SK-N-MC (cell line): ENCODE data around the gene TAF4B.

Source experiments
- DNase-seq: peaks from one replicate; pipeline ENCODE4 v3.0.0-alpha.2; 2011; ENCODE audit warnings: low read depth, low spot score
- H3K27ac ChIP-seq: fragments of 200-600 bp; sonication (generic); 2 replicates; pipeline ENCODE4 v1.5.1; 2016; ENCODE audit warnings: mixed run types
- H3K36me3 ChIP-seq: fragments of 200-600 bp; sonication (generic); 2 replicates; pipeline ENCODE4 v1.6.1; 2017; ENCODE audit warnings: antibody characterized with exemption, low read length, mixed read lengths; ENCODE audit not compliant: insufficient read depth
- H3K4me3 ChIP-seq: fragments of 200-600 bp; sonication (generic); 2 replicates; pipeline ENCODE4 v1.5.1; 2016
- H3K9ac ChIP-seq: fragments of 200-600 bp; sonication (generic); 2 replicates; pipeline ENCODE4 v1.8.0; 2017; ENCODE audit warnings: mixed run types, mixed read lengths; ENCODE audit not compliant: insufficient read length
- H3K9me3 ChIP-seq: fragments of 200-600 bp; sonication (generic); 2 replicates; pipeline ENCODE4 v1.6.1; 2017; ENCODE audit warnings: low read depth, mild to moderate bottlenecking, antibody characterized with exemption, low read length, moderate library complexity, mixed read lengths
- EZH2 ChIP-seq: fragments of 200-600 bp; sonication (generic); IDR thresholded peaks from one replicate; pipeline ENCODE4 v1.6.1; 2017; ENCODE audit warnings: antibody characterized with exemption
- FOXP2 ChIP-seq: optimal IDR thresholded peaks from 2 replicates; pipeline ENCODE3; 2011; ENCODE audit warnings: mild to moderate bottlenecking, moderate library complexity; ENCODE audit not compliant: insufficient read depth; ENCODE audit errors: extremely low read length, control extremely low read depth
- POLR2AphosphoS5 ChIP-seq: IDR thresholded peaks from 2 replicates; pipeline ENCODE4 v1.6.1; 2012; ENCODE audit warnings: mild to moderate bottlenecking, low read depth, low read length, borderline replicate concordance

Gene TAF4B

GRCh38 chr18:26406854-26407517 lies 180.7 kb downstream of the TAF4B start:
- H3K9me3 ChIP-seq = no peaks in the 10 kb centered on the region
- DNase-seq = no peak
- TF ChIP-seq POLR2AphosphoS5 (no peak), FOXP2 (no peak), EZH2 (no peak)
- peak overlapping the region; percentile 35; the same call in 1 of the 2 replicates for H3K27ac ChIP-seq
- H3K4me3 ChIP-seq = peak overlapping the region; percentile 42
- no peak overlapping the region for H3K9ac ChIP-seq
- H3K36me3 ChIP-seq = no peaks in the 10 kb centered on the region

DNA sequence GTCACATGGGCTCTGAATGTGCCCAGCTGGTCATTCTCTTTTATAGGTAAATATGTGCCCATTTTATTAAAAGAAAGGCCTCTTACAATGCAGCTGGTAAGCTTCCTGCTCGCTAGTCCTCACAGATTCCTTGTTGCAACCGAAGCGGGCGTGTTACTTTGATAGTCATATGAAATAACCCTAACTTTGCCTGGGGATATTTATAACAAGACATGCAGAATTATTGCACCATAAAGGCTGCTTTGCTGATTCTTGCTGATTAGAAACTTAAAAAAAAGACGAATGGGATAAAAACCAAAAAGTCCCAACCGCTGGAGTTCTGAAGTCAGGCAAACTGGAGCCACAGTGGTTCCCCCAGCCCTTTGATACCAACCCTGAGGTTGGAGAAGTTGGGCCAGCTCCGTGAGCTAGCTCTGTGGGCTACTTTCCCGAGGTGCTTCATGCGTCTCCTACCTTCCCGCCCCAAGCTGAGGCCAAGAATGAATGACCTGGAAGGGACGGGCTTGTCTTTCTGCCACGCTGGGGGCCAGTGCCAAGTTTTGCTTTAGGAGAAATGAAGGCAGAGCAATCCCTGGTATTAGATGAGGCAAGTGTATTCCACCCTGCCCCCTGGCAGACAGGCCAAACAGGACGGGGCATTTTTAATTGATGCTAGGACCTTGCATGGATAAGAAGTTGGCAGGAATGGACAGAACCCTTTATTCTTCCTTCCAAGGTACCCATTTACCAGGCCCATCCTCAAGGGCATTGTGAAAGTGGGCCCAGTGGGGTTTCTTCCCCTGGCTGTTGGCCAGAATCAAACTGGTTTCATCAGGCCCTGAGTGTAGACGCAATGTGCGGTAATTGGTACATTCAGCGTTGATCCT lies 181.7 kb downstream of the TAF4B start:
- DNase-seq = peak; percentile 62
- no peak; the same call in 1 of the 2 replicates for TF ChIP-seq POLR2AphosphoS5
- TF ChIP-seq FOXP2 = no peak
- no peak for TF ChIP-seq EZH2
- H3K4me3 ChIP-seq = peak overlapping the region; percentile 42
- H3K27ac ChIP-seq = peak overlapping the region; percentile 35
- no peak overlapping the region for H3K9ac ChIP-seq
- H3K36me3 ChIP-seq = no peaks in the 10 kb centered on the region
- no peaks in the 10 kb centered on the region for H3K9me3 ChIP-seq

DNA sequence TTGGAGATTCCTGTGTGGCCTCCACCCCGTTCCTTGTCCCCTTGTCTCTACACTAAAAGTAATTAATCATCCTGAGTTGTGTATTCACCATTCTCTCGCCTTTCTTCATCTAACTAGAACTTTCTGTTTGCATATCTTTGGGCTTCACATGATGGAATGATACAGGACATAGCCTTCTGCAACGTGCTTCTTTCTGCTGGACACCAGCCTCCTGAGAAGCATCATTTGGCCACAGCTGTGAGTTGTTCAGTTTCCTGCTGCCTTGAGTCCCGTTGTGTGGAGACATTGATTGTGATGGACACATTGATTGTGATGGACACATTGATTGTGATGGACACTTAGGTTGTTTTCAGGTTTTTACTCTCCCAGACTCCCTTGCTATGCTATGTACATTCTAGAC lies 182.8 kb downstream of the TAF4B start:
- no peak for DNase-seq
- Histone ChIP-seq H3K4me3 (no peak overlapping the region), H3K36me3 (no peaks in the 10 kb centered on the region), H3K27ac (no peak overlapping the region), H3K9me3 (no peaks in the 10 kb centered on the region), H3K9ac (no peak overlapping the region)
- TF ChIP-seq FOXP2 = no peak
- no peak for TF ChIP-seq POLR2AphosphoS5
- no peak for TF ChIP-seq EZH2

GRCh38 chr18:26414901-26415440 lies 188.7 kb downstream of the TAF4B start:
- no peak overlapping the region for H3K9ac ChIP-seq
- no peaks in the 10 kb centered on the region for H3K36me3 ChIP-seq
- H3K4me3 ChIP-seq = no peak overlapping the region
- H3K27ac ChIP-seq = peak overlapping the region; percentile 16; the same call in 1 of the 2 replicates
- DNase-seq = no peak
- no peaks in the 10 kb centered on the region for H3K9me3 ChIP-seq
- TF ChIP-seq FOXP2 = no peak
- TF ChIP-seq POLR2AphosphoS5 = no peak
- TF ChIP-seq EZH2 = no peak

DNA sequence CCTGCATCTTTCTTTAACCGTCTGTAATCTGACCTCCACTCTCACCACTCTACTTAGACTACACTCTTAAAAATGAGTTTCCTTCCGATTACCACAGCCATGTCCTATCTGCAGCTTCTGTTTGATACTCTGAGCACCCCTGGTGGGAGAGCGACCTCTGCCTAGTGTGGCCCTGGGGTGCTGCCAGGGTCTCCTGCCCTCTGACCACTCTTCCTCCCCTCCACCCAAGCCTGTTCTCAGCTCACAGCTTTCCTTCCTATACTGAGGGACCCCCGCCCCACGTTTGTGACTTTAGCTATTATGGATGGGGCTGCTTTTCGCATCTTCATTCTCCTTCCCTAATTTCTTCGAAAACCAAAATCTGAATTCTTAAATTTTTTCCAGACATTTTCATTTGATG lies 189.4 kb downstream of the TAF4B start:
- TF ChIP-seq POLR2AphosphoS5 (no peak), FOXP2 (no peak)
- Histone ChIP-seq H3K36me3 (no peaks in the 10 kb centered on the region), H3K9me3 (no peaks in the 10 kb centered on the region), H3K9ac (no peak overlapping the region), H3K4me3 (no peak overlapping the region), H3K27ac (peak overlapping the region; percentile 16; the same call in 1 of the 2 replicates)
- DNase-seq = no peak

DNA sequence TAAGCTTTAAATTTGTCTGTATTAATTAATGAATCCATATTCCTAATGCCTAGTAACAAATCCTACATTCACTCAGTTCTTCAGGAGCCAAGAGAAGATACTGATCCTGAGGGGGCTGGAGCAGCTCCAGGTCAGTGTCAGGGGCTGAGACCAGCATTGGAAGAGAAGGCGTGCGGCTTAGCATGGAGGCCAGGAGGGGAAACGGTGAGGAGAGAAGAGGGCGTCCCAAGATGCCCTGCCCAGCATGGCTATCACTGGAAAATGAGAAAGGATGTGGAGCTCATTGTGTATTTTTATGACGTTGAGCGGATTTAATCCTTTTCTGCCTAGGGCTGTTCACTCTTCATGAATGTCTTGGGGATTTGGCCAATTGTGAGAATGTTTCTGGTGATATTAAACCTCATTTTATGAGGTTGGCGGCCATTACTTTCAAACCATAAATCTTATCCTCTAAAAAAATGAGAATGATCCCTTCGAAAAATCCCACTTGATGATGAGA lies 190.5 kb downstream of the TAF4B start:
- TF ChIP-seq FOXP2 (no peak), POLR2AphosphoS5 (no peak), EZH2 (no peak)
- Histone ChIP-seq H3K36me3 (no peaks in the 10 kb centered on the region), H3K9me3 (no peaks in the 10 kb centered on the region), H3K9ac (no peak overlapping the region), H3K4me3 (no peak overlapping the region), H3K27ac (no peak overlapping the region)
- no peak for DNase-seq

DNA sequence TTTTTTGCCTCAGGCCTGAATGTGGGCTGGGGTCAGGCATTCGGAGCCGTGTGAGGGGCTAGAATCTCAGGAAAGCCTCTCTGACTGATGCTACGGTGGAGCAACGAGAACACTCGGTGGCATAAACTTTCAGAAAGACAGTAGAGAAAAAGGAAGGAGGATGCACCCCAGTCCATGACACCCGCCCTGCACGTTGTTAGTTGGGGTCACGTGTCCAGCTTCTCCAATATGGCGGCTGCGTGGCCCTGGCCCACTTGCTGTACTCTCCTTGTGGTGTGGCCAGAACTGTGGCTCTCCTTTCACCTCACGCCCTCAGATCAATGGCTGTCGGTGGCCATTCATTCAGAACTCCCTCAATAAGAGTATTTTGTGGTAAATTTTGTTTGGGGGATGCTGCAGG lies 190.9 kb downstream of the TAF4B start:
- no peaks in the 10 kb centered on the region for H3K36me3 ChIP-seq
- no peak overlapping the region for H3K9ac ChIP-seq
- H3K27ac ChIP-seq = no peak overlapping the region
- TF ChIP-seq POLR2AphosphoS5 (no peak), EZH2 (no peak), FOXP2 (no peak)
- DNase-seq = no peak
- no peak overlapping the region for H3K4me3 ChIP-seq
- H3K9me3 ChIP-seq = no peaks in the 10 kb centered on the region

- Histone ChIP-seq H3K9ac (no peak overlapping the region), H3K9me3 (no peaks in the 10 kb centered on the region), H3K36me3 (no peaks in the 10 kb centered on the region), H3K4me3 (no peak overlapping the region), H3K27ac (no peak overlapping the region)
- TF ChIP-seq FOXP2 (no peak), EZH2 (no peak), POLR2AphosphoS5 (no peak)
- DNase-seq = no peak
Observed at GRCh38 chr18:26418225-26418624, 192.0 kb downstream of the TAF4B start.
